Measurements from ENCODE around the gene MS4A5. TPM values are rescaled to one million over a fixed set of nuclear protein-coding genes. Genes with fewer than 3 reads are reported as not detected.

The MS4A5 gene
- total and polyA plus RNA-seq, 2 of the 13 experiments (the other 11 are each of a cell fraction or from before 2014, with no cell fraction given) = not detected

GRCh38 chr11:60393016-60393415 is 36.4 kb upstream of the MS4A5 start (continued):
- TF ChIP-seq ZNF142 (CRISPR knock-in tag; IDR thresholded peaks at IDR 0.05) (no peak), ZNF34 (CRISPR knock-in tag; IDR thresholded peaks at IDR 0.05; ENCODE audit: borderline replicate concordance) (no peak)

GRCh38 chr11:60394666-60395380 is 34.5 kb upstream of the MS4A5 start:
- no peaks in the 10 kb centered on the region for H3K36me3 ChIP-seq (replicated peaks in 1 of 2; ENCODE audit: control insufficient read depth in 1 of 2, insufficient read depth in 2 of 2, low read length in 2 of 2)
- H3K27ac ChIP-seq (ENCODE audit: extremely low read length, insufficient read depth, low read length) = no peak overlapping the region
- 18% methylated on average over 7 of the region's 7 CpGs for WGBS (ENCODE audit: low lambda C conversion rate)
- no peak overlapping the region for H3K4me3 ChIP-seq (replicated peaks in 1 of 3; ENCODE audit: insufficient read depth in 1 of 3, low read depth in 2 of 3, low read length in 3 of 3)
- H3K9me3 ChIP-seq (ENCODE audit: low read length) = no peaks in the 10 kb centered on the region
- BruUV-seq (replicated peaks) = no TSS peak
- no peak for TF ChIP-seq RBAK (CRISPR knock-in tag; IDR thresholded peaks at IDR 0.05)
- TF ChIP-seq ZNF207 (IDR thresholded peaks at IDR 0.05; ENCODE audit: borderline replicate concordance) = no peak
- TF ChIP-seq EZH2 (conservative IDR thresholded peaks at IDR 0.05; ENCODE audit: low read depth, low read length) = no peak
- no peak for TF ChIP-seq ZBTB46 (CRISPR knock-in tag; IDR thresholded peaks at IDR 0.05; ENCODE audit: borderline replicate concordance)
- no peak for TF ChIP-seq TSC22D2 (CRISPR knock-in tag; IDR thresholded peaks at IDR 0.05; ENCODE audit: borderline replicate concordance)
- in situ Hi-C loops (cut with HindIII; ENCODE audit: extremely low pct_ligation_motif_present, low pct_unique_long_range_greater_than_20kb) = no loop called here
- intact Hi-C loops (cut with micrococcal nuclease; ENCODE audit: unreplicated experiment) = no loop called here
- ATAC-seq (no peak), DNase-seq (ENCODE audit: low spot score) (no peak), FAIRE-seq (no peak)
- no peaks in the 10 kb centered on the region for H3K4me1 ChIP-seq (ENCODE audit: insufficient read depth, low read length)
- ChIA-PET CTCF (ENCODE audit: low intra/inter-chr PET ratio, low total read pairs) (no interaction called here), POLR2A (no interaction called here)
- no peaks in the 10 kb centered on the region for H4K20me1 ChIP-seq (ENCODE audit: insufficient read depth, low read length)
- no peak overlapping the region for H3K4me2 ChIP-seq (ENCODE audit: low read depth, low read length)
- no peak overlapping the region for H3K9ac ChIP-seq (ENCODE audit: insufficient read depth, low read depth, low read length)
- 0 out of 5 replicates have a peak, but pooled peaks cover 0 to 4% of the 10 kb centered on the region in 2 experiments for H3K27me3 ChIP-seq (ENCODE audit: control insufficient read depth in 1 of 2, insufficient read depth in 2 of 2, low read length in 2 of 2)
- no peaks in the 10 kb centered on the region for H3K79me2 ChIP-seq (ENCODE audit: insufficient read depth, low read length)
- no peak overlapping the region for H2AFZ ChIP-seq (ENCODE audit: low read length)
